Raji (cell line): ENCODE data around the gene CKLF.

Experiments
- POLR2A ChIP-seq: IDR thresholded peaks from 2 replicates; pipeline ENCODE4 v1.6.1; 2011; ENCODE audit warnings: low read depth, low read length, control low read depth; ENCODE audit not compliant: insufficient read depth

CKLF gene

GRCh38 chr16:66552286-66553177 lies at the start of gene CKLF:
TSS of gene CKLF (plus strand) at chr16:66552576. CDS start at chr16:66552716, 140 bp downstream.
- TF ChIP-seq POLR2A: peak; percentile 93

DNA sequence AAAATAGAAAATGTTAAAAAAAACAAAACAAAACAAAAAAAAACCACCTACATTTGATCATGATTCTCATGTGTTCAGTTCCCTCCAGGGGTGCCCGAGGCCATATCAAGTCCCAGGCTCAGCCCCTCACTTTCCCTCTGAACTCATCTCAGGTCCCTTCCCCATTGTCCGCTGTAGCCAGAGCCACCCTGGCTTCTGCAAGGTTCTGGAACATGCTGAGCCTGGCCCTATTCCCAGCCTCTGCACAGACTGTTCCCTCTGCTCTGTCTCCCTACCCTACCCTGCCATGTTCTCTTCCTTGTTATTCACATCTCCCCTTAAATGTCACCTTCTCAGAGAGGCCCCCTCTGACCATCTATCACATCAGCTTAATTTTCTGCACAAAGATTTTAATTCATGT lies 49.3 kb upstream of the CKLF start:
- TF ChIP-seq POLR2A: no peak

- no peak for TF ChIP-seq POLR2A
Observed at GRCh38 chr16:66503612-66504011, 48.8 kb upstream of the CKLF start.

DNA sequence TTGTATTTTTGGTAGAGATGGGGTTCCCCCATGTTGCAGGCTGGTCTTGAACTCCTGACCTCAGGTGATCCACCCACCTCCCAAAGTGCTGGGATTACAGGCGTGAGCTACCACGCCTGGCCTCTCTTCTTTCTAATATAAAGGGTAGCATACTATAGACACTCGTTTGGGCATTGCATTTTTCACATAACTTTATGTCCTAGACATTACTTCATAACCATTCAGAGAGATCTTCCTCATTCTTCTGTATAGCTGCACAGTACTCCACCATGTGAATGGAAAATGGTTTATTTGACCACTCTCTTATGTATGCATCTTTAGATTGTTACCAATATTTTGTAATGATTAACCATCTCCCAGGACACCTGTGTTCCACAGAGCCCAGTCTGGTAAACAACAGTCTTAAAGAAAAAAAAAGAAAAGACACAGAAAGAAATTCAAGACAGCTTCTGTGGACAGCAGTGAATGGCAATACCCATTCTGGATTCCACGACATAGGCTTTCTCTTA lies 44.6 kb upstream of the CKLF start:
- TF ChIP-seq POLR2A: no peak

DNA sequence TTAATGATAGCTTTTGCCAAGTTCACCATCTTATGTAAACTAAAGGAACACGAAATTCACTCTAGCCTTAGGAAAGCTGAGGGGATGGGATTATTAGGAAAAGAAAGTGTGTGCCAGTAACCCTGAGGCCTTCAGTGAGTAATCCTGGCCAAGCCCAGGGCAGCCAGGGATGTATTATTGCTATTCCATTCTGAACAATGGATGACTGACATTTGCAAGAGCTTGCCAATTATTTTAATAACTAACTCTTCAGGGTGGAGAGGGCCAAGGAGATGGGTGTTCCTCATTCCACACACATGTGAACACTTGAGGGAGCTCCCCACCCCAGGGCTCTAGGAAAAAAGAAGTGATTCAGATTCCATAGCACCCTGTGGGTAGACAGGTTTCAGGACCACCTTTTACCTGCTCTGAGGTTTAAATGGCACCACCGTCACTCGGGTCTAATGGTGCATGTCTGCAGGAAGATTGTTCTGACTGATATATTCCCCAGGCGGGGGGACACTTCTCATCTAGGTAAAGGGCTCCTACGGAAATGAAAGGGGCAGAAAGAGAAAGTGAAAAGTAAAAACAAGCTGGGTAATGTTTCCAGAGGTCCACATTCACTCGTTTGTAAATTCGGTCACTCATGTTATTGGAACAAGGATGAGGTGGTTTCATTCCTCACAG lies 44.0 kb upstream of the CKLF start:
- no peak for TF ChIP-seq POLR2A

DNA sequence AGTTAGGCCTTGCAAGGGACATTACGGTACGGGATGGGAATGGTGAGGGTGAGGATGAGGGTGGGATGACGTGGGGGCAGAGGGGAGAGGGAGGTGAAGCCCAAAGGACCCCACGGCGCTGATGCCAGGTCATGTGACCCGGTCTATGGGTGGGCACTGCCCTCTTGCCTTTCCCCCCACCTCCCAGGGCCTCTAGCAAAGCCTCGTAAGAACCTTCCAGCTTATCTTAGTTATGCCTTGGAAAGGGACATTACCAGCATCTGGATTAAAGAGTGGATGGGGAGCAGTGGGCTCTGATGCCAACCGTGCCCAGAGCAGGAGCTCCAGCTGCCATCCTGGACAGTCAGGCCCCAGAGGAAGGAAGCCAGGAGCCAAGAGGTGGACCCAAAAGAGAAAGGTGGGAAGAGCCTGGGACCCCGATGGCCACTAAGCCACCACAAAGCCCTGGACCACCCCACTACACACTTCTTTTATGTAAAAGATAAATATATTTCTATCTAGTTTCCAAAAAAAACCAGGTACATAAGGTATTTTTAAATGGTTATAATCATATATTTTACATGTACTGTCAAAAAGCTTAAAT lies 43.4 kb upstream of the CKLF start:
- TF ChIP-seq POLR2A: no peak

DNA sequence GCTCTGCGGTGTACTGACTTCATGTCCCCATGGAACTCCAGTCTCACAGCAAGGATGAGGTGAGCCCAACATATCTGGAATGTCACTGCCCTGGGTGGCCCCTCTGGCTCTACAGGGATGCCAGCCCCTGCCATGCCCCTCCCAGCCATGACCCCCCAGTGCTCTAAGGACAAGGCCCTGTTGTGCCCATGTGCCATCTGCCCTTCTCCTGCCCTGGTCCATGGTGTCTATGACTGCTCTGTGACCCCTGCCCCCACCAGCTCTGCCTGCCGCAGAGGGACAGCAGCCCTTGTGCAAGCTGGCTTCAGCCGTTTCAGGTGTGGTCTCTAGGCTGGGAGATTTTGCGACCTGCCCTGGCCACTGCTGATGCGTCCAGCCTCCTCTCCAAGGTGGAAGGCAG lies 42.8 kb upstream of the CKLF start:
- TF ChIP-seq POLR2A: no peak

DNA sequence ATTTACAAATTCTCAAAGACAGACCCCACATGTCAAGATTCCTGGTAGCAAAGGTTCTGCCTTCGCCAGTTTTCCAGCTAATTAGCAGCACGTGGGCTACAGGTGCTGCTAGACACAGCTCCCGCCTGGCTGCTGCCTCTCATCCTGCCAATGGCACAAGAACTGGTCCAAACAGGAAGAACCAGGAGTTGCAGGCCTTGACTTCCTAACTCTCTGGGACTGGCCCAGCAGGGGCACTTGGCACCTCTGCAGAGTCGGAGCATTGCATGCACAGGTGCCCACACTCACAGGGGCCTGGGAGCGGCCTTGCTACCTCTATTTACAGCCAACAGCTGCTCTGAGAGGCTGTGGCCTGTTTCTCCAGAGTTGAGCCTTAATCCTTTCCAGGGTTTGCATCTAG lies 42.1 kb upstream of the CKLF start:
- no peak for TF ChIP-seq POLR2A

- no peak for TF ChIP-seq POLR2A
Observed at GRCh38 chr16:66510711-66511601, 41.4 kb upstream of the CKLF start.

DNA sequence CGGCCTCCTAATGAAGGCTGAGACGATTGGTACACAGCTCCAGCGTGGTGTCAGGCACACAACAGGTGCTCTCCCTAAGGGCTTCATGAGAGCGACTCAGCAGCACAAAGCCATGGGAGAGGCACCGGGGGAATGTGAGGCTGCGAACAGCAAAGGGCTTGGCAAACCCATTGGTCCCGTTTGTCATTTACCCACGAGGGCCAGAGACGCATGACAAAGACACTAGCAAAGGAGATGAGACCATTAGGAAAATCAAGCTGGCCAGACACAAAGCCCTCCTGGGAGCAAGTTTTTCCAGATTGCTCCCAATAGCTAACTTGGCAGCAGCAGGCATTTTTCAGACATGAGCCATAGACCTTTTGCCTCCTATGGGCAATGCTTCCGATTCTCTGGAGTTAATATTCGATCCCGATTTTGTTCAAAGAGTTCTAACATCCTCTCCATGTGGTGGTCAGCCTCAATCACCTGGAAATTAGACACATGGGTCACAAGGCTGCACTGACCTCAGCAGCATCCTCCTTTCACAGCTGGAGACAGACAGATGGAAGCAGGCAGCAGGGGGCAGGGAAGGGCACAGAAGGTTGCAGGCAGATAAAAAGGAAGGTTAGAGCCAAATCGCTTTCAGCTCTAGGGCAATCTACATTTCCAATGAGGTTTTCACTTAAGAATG lies 40.6 kb upstream of the CKLF start:
- no peak for TF ChIP-seq POLR2A

GRCh38 chr16:66512272-66513110 lies 39.9 kb upstream of the CKLF start:
- TF ChIP-seq POLR2A: no peak

DNA sequence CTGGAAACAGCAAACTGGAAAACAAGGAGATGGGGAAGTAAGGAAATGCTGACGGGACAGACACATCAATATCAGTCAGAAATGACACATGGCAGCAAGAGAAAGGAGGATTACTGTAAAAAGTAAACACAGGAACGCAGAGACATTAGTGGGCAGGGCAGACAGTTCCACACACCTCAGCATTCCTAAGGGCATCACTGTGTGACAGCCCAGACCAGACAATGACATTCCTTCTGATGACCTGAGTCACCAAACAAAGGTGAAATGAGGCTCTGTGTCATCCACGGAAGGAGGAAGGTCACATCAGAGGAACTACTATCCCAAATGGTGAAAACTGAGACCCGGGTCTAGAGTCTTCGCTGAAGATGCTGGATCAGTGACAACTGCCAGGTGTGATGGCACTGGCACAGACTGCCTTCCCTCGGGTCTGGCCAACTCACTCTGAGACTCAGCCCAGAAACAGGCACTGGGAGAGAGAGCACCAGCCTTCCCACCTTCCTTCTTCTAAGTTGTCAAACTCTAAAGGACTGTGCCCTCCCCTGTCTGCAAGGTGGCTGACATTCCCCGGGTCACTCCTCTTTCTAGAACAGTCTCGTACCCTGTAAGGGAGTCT lies 39.2 kb upstream of the CKLF start:
- TF ChIP-seq POLR2A: no peak
